ENCODE data around the gene PID1.

The PID1 gene

DNA sequence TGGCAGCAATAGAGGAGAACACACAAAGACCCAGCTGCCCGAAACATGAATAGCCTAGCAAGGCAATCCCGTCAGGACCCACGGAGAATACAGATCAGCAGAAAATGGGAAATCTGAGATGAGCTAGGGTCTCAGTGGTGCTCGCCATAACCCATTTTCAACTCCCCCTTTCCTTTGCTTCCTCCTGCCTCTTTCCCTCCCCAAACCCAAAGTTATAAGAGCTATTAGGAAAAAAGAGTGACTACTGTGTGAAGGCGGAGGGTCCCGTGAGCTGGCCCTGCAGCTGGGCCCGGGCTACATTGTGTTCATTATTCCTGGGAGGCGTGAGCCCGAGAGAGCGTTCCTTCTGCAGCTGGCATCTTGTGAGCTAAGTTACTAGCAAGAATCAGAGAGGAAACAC is 118.4 kb downstream of the PID1 start:
- TF ChIP-seq, protein P1, sequence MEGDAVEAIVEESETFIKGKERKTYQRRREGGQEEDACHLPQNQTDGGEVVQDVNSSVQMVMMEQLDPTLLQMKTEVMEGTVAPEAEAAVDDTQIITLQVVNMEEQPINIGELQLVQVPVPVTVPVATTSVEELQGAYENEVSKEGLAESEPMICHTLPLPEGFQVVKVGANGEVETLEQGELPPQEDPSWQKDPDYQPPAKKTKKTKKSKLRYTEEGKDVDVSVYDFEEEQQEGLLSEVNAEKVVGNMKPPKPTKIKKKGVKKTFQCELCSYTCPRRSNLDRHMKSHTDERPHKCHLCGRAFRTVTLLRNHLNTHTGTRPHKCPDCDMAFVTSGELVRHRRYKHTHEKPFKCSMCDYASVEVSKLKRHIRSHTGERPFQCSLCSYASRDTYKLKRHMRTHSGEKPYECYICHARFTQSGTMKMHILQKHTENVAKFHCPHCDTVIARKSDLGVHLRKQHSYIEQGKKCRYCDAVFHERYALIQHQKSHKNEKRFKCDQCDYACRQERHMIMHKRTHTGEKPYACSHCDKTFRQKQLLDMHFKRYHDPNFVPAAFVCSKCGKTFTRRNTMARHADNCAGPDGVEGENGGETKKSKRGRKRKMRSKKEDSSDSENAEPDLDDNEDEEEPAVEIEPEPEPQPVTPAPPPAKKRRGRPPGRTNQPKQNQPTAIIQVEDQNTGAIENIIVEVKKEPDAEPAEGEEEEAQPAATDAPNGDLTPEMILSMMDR (IDR thresholded peaks at IDR 0.05; ENCODE audit: low read depth, low read length): no peak
- DNase-seq (ENCODE audit: extremely low read depth, low read depth): no peak

DNA sequence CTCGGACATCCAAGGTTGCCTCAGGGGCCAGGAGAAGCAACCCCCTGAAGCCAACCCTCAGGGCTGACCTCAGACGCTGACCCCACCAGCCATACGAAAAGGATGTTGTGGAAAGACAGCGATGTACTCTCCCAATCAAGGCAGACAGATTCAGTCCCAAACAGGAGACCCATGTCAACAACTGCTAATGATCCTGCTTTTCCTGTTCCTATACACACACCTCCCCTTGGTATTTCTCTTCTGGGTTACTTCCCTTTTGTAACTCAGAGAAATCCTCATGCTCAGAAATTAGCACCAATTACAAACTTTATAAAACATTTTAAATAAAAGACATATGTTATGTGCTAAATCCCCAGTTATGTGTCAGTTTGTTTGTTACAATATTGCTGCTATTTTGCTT is 120.8 kb downstream of the PID1 start:
- TF ChIP-seq, protein P1 (IDR thresholded peaks at IDR 0.05; ENCODE audit: low read depth, low read length): no peak
- DNase-seq (ENCODE audit: extremely low read depth, low read depth): no peak

DNA sequence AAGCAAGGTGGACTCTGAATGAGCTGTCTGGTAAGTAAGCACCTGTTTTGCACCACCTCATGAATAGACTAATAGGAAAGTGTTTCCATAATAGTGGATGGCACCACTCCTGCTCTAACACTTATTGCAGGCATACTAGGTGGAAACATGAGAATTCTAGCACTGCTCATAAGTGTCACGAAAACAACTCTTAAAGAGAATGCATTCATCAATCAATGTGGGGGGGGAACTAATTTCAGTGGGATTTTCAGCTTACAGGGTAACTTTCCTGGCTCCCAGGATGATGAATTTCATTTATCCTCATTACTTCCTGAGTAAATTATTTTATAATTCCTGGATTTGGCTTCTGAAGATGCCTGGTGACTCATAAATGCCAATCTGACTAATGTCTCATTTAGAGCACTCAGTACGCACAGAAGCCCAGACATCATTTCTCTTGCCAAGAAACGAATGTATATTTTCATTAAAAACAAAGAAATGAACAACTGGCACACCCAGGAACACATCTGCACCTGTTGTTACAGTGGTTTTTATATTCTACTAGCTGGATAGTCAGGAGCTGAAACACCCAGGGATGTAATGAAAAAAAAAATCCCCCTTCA is 129.6 kb downstream of the PID1 start:
- DNase-seq (ENCODE audit: extremely low read depth, low read depth): peak; percentile 2
- TF ChIP-seq, protein P1 (IDR thresholded peaks at IDR 0.05; ENCODE audit: low read depth, low read length): no peak

DNA sequence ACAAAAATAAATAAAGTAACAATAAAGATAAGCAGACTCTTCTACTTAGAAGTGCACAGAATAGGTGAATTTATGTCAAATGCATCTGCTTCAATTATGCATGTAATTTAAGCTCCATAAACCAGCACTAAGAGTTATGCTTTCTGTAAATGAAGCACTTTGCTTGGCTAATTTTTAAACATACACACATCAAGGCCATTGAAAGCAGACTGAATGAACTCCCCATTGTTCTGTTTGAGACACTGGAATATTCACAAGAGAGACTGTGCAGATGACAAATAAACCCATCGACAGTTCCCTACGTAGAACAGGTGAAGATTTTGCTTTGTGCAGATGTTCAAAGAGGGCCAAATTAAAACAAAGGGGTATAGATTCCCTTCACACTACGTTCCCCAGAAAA is 133.4 kb downstream of the PID1 start:
- TF ChIP-seq, protein P1 (IDR thresholded peaks at IDR 0.05; ENCODE audit: low read depth, low read length): no peak
- no peak for DNase-seq (ENCODE audit: extremely low read depth, low read depth)

DNA sequence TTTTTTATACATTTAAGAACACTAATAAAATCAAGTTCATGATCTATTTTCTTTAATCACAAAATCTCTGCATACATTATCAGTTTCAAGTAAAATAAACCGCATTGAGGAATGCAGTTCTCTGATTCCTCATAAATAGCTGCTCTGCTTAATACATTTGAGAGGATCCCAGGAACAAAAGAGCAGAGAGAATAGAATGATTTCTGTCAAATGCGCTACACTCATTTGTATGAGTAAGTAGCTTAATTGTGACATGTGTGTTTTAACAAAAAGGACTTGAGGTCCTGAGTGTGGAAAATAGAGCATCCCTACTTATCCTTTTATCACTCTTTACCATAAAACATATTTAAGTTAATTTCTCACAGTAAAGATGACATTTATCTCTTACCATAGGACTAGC is 134.0 kb downstream of the PID1 start:
- no peak for DNase-seq (ENCODE audit: extremely low read depth, low read depth)
- TF ChIP-seq, protein P1 (IDR thresholded peaks at IDR 0.05; ENCODE audit: low read depth, low read length): no peak

DNA sequence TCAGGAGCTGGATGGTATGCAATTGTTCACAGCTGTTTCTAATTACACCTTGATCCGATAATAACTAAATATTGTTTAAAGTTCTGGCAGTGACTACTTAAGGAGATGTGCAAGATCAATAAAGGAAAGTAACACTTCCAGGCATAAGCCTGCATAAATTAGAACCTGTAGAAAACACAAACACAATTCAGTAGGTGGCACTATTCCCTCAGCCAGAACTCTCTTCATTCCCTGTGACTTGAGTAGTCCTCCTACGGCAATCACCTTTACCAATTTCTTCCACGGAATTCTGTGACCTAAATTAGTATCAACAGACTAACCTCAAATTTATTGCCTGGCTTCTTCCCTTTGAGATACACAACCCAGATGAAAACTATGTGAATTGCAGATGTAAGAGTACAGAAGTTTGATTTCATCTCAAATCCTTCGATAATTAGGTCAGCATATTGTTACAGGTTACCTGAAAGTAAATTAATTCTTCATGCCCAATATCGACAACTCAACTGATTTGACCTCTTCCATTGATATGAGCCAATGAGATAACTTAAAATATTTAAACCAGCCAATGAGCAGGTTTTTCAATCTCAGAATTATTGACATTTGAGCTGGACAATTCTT is 137.8 kb downstream of the PID1 start:
- TF ChIP-seq, protein P1 (IDR thresholded peaks at IDR 0.05; ENCODE audit: low read depth, low read length): peak; percentile 48
- DNase-seq (ENCODE audit: extremely low read depth, low read depth): peak; percentile 11

DNA sequence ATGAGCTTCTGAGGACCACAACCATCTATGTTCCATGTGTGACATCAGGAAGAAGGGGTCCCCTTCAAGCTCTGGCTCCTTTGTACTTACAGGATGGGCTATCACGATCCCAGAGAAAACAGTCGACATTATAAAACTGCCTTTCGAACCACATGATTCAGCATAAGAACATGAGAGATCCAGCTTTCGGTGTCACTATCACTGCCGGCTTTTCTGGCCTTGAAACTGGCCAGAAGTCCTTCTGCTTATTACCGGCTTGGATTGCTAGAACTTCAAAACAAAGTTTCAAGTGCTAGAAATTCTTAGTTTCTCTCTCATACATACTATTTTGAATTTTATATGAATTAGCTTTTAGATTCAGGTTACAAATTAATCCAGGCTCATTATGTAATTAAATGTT is 138.9 kb downstream of the PID1 start:
- TF ChIP-seq, protein P1 (IDR thresholded peaks at IDR 0.05; ENCODE audit: low read depth, low read length): no peak

More for the DNA sequence above, 138.9 kb downstream of the PID1 start:
- DNase-seq (ENCODE audit: extremely low read depth, low read depth): no peak
